Stimulated activated CD8-positive, alpha-beta memory T cell treated with anti-CD3 and anti-CD28 coated beads, Interleukin-12 subunit alpha, Interleukin-12 subunit beta, amount 100 ng/mL, for 4 hours (primary cell): ENCODE data around the gene CNN3.

Source experiments
- DNase-seq: peaks from one replicate; pipeline ENCODE4 v3.0.0-alpha.2; 2020; ENCODE audit warnings: low read depth

CNN3 gene

DNA sequence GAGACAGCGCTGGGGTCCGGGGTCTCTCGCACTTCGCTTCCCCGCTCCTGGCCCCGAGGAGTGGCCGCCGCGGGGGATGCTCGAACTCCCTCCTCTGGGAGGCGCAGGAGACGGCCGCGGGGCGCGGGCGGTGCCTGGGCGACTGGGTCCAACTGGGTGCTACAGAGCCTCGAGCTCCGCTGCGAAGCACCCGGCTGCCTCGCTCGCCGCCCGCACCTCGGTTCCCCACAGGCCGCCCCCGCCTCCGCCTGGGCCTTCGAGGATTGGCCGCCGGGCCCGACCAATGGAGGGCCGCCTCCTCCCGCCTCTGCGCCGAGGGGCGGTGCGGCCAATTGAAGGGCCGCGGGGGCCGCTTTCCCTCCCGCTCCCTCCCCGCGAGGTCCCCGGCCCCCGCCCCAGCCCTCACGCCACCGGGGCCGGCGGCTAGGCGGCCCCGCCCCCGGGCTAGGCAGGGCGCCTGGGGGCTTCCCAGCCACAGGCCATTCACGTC, at the start of gene CNN3:
Gene CNN3 (minus strand): TSS at position 196 of the 490 bp plus-strand sequence. CDS start 216 bp downstream, outside the sequence.
- peak; percentile 65 for DNase-seq

DNA sequence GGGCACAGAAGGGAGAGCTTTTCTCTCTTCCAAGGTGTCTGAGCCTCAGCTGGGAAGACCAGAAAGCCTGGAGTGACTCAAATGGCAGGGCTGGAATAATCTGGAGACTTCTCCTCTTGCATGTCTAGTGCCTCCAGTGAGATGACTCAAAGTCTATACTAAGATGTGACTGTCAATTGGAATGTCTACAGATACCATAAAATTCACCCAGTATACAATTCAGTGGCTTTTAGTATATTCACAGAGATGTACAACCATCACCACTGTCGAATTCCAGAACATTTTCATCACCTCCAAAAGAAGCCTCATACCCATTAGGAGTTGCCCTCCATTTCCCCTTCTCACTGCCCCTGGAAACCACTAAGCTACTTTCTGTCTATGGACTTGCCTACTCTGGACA, 47.9 kb upstream of the CNN3 start:
- no peak for DNase-seq

DNA sequence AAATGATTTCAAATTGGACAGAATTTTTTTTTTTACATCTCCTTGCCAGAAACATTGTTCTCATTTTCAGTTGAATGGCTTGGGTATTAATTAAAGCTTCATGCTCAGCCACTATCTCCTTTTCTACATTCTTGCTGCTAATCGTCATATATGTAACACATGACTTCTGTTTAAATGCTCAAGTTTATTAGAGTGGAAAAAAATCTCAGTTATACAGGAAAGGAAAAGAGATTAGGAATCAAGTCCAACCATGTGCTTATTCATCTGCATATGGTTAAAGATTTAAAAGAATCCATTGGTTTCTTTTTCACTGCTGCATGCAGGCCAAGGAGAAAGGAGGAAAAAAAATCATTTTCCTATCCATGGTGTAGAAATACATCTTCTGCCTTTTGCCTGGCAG, 47.3 kb upstream of the CNN3 start:
- DNase-seq = no peak

DNA sequence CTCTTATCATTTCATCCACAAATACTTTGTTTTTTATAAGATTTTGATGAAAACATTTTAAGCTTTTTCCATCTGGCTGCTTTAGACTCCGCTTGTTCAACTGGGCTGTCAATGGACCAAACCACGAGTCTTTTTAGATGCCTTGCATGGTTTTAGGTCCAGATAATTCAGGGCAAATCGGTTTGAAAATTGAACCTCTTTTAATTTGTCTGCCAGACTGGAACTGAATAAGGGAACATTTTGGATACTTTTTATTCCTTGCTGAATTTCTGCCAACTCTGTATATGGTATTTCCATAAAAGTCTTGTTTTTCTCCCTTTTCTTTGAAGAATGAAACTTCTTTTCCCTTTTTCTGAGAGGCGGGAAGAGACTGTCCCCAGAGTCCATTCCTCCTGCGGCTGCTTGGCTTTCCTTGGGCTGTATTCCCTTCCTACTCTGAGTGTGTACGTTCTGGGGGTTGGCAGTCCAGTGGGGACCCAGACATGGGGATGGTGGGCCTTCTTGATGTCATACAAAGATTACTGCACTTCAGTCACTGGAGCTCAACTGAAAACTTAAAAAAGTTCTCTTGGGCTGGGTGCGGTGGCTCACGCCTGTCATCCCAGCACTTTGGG, 46.5 kb upstream of the CNN3 start:
- DNase-seq = no peak

DNA sequence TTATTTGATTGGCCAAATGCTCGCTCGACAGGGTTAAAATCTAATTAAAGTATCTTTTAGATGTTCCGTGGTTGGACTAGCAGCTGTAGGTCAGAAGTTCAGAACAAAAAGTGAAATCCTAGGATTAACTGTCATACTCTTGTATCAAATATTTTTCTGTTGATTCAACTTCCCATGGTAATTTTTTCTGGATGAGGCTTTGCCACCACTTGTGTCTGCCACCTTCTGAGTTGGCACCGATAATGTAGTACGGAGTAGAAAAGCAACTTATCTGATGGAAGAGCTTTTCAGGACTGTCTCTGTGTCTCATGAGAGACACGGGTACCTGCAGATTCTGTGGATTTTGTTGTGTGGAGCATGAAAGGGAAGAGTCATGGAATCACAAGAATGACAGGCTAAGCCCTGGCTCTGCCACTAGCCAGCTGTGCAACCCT, 44.6 kb upstream of the CNN3 start:
- no peak for DNase-seq

GRCh38 chr1:94970783-94971182, 43.9 kb upstream of the CNN3 start:
- DNase-seq = no peak

DNA sequence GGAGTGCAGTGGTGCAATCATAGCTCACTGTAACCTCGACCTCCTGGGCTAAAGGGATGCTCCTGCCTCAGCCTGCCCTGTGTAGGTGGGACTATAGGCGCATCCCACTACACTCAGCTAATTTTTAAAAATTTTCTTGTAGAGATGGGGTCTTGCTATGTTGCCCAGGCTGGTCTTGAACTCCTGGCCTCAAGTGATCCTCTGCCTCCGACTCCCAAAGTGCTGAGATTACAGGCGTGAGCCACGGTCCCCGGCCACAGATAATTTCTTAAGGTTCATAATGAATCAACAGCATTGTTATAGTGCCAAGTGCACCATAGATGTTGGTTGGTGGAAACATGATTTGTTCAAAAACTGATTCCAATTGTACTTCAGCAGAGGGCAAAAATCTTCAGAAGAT, 42.2 kb upstream of the CNN3 start:
- no peak for DNase-seq

DNA sequence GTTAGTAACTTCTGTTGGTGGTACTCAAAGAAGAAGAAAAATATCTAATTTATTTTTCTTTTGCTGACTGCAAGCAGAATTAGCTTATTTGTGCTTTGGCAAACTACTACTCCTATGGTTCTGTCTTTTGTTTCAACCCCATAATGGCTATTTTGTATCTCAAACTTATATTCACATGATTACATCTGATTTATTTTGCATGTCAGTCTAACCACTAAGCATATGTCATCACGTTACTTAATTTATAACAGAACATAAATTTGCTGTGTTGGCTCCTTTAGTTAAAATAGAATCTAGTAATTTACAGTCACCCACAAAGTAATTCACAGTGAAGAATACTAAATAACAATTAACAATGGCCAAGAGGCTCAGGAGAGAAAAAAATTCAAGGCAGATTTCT, 39.1 kb upstream of the CNN3 start:
- DNase-seq = no peak

DNA sequence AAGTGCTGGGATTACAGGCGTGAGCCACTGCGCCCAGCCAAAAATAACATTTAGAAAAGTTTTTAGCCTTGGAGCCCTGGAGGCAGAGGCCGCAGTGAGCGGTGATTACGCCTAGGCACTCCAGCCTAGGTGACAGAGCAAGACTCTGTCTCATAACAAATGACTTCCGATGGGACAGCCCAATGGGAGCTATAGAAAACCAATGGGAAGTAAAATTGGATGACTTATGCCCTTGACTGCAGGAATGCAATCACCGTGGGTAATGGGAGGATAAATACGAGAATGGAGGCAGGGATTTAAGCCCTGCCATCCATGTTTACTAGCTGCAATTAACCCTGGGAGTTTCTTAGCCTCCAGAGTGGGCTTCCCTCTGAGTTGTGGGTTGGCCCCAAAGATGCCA, 37.0 kb upstream of the CNN3 start:
- no peak for DNase-seq

GRCh38 chr1:94962409-94963265, 35.7 kb upstream of the CNN3 start:
- DNase-seq = no peak

DNA sequence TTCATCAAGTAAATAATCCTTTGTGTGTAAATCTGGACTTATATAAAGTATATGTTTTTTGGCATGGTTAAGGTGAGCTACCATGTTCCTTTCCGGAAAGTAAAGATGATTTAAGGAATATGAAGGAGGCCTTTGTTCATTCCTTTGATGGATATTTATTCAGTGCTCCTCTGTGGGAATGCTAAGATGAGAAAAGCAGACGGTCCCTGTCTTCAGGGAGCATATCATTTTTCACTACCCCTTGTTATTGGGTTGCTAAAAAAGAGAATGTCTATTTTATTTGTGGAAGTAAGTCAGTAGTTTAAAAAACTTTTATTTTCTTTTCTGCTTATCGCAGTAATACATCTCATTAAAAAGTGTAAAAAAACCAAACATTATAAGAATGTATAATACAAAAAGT, 35.1 kb upstream of the CNN3 start:
- no peak for DNase-seq

DNA sequence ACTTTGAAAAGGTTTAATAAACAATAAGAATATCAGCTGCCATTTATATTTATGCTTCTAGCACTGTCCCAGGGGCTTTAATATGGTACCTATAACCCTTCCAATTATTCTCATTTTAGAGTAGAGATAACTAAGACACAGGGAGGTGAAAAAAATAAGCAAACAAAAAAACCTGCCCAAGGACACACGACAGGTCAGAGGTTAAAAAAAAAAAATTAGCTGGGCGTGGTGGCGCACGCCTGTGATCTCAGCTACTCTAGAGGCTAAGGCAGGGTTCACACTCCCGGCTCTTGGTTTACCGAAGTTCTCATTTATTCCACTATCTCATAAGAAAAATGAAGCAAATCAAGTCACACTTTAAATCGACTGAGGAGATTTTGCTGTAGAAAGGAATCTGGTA, 34.7 kb upstream of the CNN3 start:
- DNase-seq = no peak

- no peak for DNase-seq
Observed at GRCh38 chr1:94958081-94958480, 31.2 kb upstream of the CNN3 start.

DNA sequence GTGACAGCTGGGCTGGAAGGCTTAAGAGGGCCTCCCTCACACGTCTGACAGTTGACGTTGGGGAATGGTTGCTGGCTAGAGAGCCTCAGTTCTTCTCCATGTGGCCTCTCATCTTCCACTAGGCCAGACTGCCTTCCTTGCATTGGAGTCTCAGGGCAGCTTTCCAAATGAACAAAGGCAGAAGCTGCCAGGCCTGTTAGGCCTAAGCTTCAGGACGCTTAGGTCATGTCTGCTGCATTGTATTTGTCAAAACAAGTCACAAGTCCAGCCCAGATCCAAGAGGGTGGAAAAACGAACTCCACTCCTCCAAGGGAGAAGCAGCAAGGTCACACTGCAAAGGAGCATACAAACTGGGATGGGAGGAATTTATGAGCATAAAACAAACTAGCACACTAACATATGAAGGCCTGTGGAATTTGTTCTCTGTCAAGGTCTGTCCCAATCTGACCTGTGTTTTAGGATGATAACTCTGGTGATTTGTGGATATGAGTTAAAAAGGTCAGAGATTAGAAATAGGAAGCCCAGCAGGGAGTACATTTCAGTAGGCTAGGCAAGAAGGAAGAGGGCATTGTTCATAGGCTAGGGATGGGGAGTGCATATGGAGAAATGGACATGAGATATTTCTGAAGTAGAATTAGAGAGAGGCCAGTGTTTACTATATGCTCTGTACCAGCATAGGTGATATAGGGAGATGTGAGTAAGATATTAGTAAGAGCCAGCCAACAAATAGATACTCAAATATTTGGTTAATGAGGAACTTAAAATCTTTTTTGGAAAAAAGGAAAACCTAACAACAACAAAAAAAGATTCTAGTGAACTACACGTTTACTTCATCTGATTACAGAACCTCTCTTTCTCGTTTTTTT, 29.1 kb upstream of the CNN3 start:
- no peak for DNase-seq

DNA sequence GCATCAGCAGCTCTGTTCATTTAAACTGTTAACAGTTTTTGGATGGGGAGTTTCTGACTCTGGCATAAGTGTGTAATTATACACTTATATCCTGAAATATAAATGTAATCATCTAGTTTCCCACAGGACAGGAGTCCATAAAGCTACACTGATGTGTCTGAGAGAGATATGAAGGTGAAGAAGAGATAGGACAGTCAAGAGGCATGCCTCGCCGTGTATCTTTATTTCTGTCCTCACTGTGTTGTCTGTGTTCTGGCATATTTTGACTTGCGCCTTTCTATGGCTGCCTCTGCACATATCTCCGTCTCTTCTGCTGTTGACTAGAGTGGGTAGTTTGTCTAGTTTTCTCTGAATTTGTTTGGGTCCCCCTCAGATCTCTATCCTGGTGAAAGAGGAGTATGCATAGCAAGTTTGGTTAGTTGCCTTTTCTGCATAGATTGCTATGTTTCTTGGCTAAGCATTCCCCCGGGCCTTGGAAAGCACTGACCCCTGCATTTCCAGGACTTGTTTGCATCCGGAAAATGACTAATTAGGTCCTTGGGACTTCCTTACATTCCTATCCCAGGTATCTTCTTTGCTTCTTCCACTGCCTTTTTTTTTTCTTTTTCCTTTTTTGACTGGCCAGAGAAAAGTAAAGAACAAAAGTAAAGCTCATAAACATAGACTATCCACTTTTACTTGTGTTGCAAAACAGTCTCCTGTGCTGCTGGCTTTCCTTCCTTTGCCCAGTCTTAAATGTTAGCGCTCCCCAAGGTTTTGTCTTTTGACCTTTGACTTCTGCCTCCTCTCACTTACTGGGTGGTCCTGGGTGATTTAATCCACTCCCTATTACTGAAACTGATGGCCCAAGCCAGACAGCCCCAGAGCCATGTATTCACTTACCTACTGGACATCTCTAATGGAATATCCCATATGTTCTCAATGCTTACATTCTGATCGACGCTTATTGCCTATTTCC, 27.6 kb upstream of the CNN3 start:
- DNase-seq = no peak

GRCh38 chr1:94953746-94954145, 26.8 kb upstream of the CNN3 start:
- DNase-seq = no peak

GRCh38 chr1:94953107-94953506, 26.2 kb upstream of the CNN3 start:
- DNase-seq = no peak

- DNase-seq = no peak
Observed at GRCh38 chr1:94952539-94952938, 25.6 kb upstream of the CNN3 start.

- DNase-seq = no peak
Observed at GRCh38 chr1:94951509-94952208, 24.7 kb upstream of the CNN3 start.

GRCh38 chr1:94951046-94951445, 24.1 kb upstream of the CNN3 start:
- no peak for DNase-seq
